ENCODE measurements around the gene PIM1.

Gene PIM1

DNA sequence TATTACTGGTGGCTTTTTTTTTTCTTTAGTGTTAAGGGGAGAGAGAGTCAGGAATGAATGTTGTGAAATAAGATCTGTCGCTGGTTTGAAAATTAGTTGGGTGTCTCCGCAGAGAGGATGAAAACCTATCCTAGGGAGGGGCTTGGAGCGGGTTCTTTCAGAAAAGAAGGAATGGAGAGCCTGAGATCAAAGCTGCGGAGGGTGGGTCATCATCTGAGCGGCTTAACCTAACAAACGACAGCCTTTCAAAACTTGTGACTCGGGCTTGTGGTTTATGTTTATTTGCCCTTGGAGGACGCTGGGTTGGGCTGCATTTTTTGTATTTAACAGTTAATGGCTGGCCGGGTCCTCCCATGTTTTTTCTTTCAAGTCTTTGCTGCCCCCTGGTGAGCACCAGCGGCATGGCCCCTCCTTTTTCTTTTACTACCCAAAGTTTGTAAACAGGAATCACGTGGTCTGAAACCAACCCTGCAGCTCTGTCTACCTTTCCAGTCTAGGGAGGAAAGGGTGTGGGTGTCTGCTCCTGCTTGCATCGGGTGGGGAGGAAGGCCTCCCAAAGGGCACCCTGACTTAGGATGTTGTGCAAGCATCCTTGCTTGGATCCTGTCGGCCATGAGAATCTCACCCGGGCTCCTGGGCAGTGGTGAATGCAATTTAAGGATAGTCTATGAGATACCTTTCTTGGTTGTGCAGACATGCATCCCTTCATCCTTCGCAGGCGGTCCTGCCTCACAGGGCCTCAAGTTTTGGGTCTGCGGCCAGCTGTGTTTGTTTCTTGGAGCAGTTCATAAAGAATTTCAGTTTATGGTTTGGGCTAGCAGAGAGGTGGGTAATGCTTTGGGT, 2.2 kb downstream of the PIM1 start:
- Histone ChIP-seq H3K27ac (no peak overlapping the region), H3K27me3 (ENCODE audit: insufficient read depth, low read depth, severe bottlenecking) (no peaks in the 10 kb centered on the region), H3K4me3 (ENCODE audit: low read depth, low read length) (peak overlapping the region; percentile 89), H3K36me3 (peaks cover 33% of the 10 kb centered on the region), H3K9me3 (ENCODE audit: severe bottlenecking) (no peaks in the 10 kb centered on the region)
- peak; percentile 89 for DNase-seq
- TF ChIP-seq, protein P1, sequence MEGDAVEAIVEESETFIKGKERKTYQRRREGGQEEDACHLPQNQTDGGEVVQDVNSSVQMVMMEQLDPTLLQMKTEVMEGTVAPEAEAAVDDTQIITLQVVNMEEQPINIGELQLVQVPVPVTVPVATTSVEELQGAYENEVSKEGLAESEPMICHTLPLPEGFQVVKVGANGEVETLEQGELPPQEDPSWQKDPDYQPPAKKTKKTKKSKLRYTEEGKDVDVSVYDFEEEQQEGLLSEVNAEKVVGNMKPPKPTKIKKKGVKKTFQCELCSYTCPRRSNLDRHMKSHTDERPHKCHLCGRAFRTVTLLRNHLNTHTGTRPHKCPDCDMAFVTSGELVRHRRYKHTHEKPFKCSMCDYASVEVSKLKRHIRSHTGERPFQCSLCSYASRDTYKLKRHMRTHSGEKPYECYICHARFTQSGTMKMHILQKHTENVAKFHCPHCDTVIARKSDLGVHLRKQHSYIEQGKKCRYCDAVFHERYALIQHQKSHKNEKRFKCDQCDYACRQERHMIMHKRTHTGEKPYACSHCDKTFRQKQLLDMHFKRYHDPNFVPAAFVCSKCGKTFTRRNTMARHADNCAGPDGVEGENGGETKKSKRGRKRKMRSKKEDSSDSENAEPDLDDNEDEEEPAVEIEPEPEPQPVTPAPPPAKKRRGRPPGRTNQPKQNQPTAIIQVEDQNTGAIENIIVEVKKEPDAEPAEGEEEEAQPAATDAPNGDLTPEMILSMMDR (IDR thresholded peaks at IDR 0.05; ENCODE audit: low read depth, low read length) = peak; percentile 90

DNA sequence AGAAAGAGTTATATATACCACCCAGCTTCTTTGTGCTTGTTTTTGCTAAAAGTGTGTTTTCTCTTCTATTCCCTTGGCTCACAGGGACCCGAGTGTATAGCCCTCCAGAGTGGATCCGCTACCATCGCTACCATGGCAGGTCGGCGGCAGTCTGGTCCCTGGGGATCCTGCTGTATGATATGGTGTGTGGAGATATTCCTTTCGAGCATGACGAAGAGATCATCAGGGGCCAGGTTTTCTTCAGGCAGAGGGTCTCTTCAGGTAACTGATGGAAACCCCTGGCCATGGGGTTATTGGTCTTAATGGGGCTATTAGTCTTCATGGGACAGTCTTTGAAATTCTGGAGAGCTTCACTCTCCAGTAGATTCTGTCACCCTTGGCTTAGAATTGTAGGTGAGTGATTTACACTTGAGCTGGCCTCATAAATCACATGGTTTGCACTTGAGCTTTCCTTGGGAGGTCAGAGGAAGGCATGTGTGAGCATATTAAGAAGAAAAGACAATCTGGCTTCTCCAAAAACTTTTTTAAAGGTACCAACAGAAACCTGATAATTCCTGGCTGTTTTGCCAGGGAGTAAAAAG, 3.0 kb downstream of the PIM1 start:
- H3K27me3 ChIP-seq (ENCODE audit: insufficient read depth, low read depth, severe bottlenecking) = no peaks in the 10 kb centered on the region
- TF ChIP-seq, protein P1 (IDR thresholded peaks at IDR 0.05; ENCODE audit: low read depth, low read length) = no peak
- DNase-seq = no peak
- no peak overlapping the region for H3K4me3 ChIP-seq (ENCODE audit: low read depth, low read length)
- H3K36me3 ChIP-seq = peaks cover 33% of the 10 kb centered on the region
- H3K27ac ChIP-seq = no peak overlapping the region
- no peaks in the 10 kb centered on the region for H3K9me3 ChIP-seq (ENCODE audit: severe bottlenecking)

DNA sequence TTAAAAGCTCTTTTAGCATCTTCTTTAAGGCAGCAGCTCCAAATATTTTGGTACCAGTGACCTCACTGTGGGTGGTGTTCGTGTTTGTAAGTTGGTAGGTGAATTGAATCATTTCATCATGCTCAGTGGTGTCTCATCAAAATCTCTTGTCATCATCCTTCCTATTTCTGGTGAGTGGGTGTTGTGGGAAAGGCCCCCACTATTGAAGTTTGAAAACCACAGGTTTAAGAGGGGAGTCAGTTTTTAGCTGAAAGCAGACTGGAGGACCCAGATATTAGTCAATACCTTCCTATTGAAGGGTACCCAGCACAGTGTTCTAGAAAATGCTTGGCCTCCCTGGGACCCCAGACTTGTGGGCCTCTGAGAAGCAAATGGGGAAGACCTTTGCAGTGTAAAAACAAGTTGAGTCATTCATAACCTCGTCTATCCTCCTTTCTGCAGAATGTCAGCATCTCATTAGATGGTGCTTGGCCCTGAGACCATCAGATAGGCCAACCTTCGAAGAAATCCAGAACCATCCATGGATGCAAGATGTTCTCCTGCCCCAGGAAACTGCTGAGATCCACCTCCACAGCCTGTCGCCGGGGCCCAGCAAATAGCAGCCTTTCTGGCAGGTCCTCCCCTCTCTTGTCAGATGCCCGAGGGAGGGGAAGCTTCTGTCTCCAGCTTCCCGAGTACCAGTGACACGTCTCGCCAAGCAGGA, 3.7 kb downstream of the PIM1 start:
- no peak for DNase-seq
- no peak overlapping the region for H3K27ac ChIP-seq
- TF ChIP-seq, protein P1 (IDR thresholded peaks at IDR 0.05; ENCODE audit: low read depth, low read length) = no peak
- H3K4me3 ChIP-seq (ENCODE audit: low read depth, low read length) = no peak overlapping the region
- no peaks in the 10 kb centered on the region for H3K27me3 ChIP-seq (ENCODE audit: insufficient read depth, low read depth, severe bottlenecking)
- no peaks in the 10 kb centered on the region for H3K9me3 ChIP-seq (ENCODE audit: severe bottlenecking)
- peaks cover 33% of the 10 kb centered on the region for H3K36me3 ChIP-seq

DNA sequence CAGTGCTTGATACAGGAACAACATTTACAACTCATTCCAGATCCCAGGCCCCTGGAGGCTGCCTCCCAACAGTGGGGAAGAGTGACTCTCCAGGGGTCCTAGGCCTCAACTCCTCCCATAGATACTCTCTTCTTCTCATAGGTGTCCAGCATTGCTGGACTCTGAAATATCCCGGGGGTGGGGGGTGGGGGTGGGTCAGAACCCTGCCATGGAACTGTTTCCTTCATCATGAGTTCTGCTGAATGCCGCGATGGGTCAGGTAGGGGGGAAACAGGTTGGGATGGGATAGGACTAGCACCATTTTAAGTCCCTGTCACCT, 4.2 kb downstream of the PIM1 start:
- no peaks in the 10 kb centered on the region for H3K9me3 ChIP-seq (ENCODE audit: severe bottlenecking)
- DNase-seq = no peak
- no peaks in the 10 kb centered on the region for H3K27me3 ChIP-seq (ENCODE audit: insufficient read depth, low read depth, severe bottlenecking)
- no peak overlapping the region for H3K27ac ChIP-seq
- TF ChIP-seq, protein P1 (IDR thresholded peaks at IDR 0.05; ENCODE audit: low read depth, low read length) = no peak
- no peak overlapping the region for H3K4me3 ChIP-seq (ENCODE audit: low read depth, low read length)
- H3K36me3 ChIP-seq = peaks cover 33% of the 10 kb centered on the region

DNA sequence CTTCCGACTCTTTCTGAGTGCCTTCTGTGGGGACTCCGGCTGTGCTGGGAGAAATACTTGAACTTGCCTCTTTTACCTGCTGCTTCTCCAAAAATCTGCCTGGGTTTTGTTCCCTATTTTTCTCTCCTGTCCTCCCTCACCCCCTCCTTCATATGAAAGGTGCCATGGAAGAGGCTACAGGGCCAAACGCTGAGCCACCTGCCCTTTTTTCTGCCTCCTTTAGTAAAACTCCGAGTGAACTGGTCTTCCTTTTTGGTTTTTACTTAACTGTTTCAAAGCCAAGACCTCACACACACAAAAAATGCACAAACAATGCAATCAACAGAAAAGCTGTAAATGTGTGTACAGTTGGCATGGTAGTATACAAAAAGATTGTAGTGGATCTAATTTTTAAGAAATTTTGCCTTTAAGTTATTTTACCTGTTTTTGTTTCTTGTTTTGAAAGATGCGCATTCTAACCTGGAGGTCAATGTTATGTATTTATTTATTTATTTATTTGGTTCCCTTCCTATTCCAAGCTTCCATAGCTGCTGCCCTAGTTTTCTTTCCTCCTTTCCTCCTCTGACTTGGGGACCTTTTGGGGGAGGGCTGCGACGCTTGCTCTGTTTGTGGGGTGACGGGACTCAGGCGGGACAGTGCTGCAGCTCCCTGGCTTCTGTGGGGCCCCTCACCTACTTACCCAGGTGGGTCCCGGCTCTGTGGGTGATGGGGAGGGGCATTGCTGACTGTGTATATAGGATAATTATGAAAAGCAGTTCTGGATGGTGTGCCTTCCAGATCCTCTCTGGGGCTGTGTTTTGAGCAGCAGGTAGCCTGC, 4.8 kb downstream of the PIM1 start:
- Histone ChIP-seq H3K27ac (no peak overlapping the region), H3K36me3 (peaks cover 33% of the 10 kb centered on the region), H3K9me3 (ENCODE audit: severe bottlenecking) (no peaks in the 10 kb centered on the region), H3K4me3 (ENCODE audit: low read depth, low read length) (no peak overlapping the region), H3K27me3 (ENCODE audit: insufficient read depth, low read depth, severe bottlenecking) (no peaks in the 10 kb centered on the region)
- TF ChIP-seq, protein P1 (IDR thresholded peaks at IDR 0.05; ENCODE audit: low read depth, low read length) = no peak
- no peak for DNase-seq

Measured in WERI-Rb-1 (cell line).